WI38 (cell line): ENCODE data around the gene FNBP1.
"Not testable (repeated sequence)": the region's sequence is repeated elsewhere in the genome, so short reads cannot be mapped to it uniquely, and the experiment has no call there.

Source experiments
- H3K4me3 ChIP-seq: 2 replicates; pipeline ENCODE4 v1.5.1; 2011; ENCODE audit warnings: low read depth, mild to moderate bottlenecking, control low read depth, low read length
- TF ChIP-seq, protein P1 (sequence below): IDR thresholded peaks from 2 replicates; pipeline ENCODE4 v1.5.1; 2012; ENCODE audit warnings: low read depth, mild to moderate bottlenecking, control low read depth, low read length

Gene FNBP1

GRCh38 chr9:129988607-129989361, 54.2 kb downstream of the FNBP1 start:
- TF ChIP-seq, protein P1, sequence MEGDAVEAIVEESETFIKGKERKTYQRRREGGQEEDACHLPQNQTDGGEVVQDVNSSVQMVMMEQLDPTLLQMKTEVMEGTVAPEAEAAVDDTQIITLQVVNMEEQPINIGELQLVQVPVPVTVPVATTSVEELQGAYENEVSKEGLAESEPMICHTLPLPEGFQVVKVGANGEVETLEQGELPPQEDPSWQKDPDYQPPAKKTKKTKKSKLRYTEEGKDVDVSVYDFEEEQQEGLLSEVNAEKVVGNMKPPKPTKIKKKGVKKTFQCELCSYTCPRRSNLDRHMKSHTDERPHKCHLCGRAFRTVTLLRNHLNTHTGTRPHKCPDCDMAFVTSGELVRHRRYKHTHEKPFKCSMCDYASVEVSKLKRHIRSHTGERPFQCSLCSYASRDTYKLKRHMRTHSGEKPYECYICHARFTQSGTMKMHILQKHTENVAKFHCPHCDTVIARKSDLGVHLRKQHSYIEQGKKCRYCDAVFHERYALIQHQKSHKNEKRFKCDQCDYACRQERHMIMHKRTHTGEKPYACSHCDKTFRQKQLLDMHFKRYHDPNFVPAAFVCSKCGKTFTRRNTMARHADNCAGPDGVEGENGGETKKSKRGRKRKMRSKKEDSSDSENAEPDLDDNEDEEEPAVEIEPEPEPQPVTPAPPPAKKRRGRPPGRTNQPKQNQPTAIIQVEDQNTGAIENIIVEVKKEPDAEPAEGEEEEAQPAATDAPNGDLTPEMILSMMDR = no peak
- no peak overlapping the region for H3K4me3 ChIP-seq

- TF ChIP-seq, protein P1 = no peak
- H3K4me3 ChIP-seq = no peak overlapping the region
Observed at GRCh38 chr9:129987941-129988340, 55.0 kb downstream of the FNBP1 start.

- TF ChIP-seq, protein P1 = no peak
- no peak overlapping the region for H3K4me3 ChIP-seq
Observed at GRCh38 chr9:129987047-129987446, 55.9 kb downstream of the FNBP1 start.

DNA sequence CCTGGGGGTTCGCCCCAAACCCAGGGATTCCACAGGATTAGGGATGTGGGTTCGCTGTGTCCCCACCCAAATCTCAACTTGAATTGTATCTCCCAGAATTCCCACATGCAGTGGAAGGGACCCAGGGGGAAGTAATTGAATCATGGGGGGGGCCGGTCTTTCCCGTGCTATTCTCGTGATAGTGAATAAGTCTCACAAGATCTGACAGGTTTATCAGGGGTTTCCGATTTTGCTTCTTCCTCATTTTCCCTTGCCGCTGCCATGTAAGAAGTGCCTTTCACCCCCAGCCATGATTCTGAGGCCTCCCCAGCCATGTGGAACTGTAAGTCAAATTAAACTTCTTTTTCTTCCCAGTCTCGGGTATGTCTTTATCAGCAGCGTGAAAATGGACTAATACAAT, 58.4 kb downstream of the FNBP1 start:
- not testable (repeated sequence) for H3K4me3 ChIP-seq

DNA sequence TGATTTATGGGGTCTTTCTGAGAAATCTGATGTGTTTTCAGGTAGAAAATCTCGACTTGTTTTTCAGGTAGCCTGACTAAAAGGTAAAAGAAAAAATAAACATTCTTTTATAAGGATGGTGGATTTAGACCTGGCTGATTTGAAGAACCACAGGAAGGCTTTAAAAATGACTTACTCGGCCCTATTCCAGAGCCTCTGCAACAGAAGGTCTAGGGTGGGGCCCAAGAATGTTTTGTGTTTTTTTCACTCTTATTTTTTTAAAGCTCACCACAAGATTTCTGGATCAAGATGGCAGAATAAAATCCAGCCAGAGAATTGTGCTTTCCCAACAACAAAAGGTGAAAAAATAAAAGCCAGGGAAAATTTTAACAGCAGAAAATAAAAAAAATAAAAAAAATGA, 59.1 kb downstream of the FNBP1 start:
- H3K4me3 ChIP-seq = no peak overlapping the region
- TF ChIP-seq, protein P1 = no peak

- TF ChIP-seq, protein P1 = no peak
- no peak overlapping the region for H3K4me3 ChIP-seq
Observed at GRCh38 chr9:129981180-129981907, 61.6 kb downstream of the FNBP1 start.

DNA sequence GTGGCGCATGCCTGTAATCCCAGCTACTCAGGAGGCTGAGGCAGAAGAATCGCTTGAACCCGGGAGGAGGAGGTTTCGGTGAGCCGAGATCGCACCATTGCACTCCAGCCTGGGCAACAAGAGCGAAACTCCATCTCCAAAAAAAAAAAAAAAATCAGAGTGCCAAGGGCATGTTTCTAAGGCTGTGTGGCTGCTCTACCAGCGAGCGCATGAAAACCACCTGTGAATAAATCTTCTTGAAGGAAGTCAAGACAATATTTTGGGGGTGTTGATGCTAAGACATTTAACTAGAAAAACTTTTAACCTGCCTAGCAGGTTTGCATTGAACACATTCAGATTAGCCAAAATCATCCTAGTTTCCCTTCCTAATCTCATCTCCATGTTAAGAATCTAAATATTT, 62.8 kb downstream of the FNBP1 start:
- H3K4me3 ChIP-seq = not testable (repeated sequence)

GRCh38 chr9:129979071-129979745, 63.8 kb downstream of the FNBP1 start:
- H3K4me3 ChIP-seq = no peak overlapping the region
- TF ChIP-seq, protein P1 = no peak
